BE2C (cell line): ENCODE data around the gene RASA1.

ENCODE experiments used
- DNase-seq: peaks from one replicate; pipeline ENCODE4 v3.0.0-alpha.2; 2020
- H3K27me3 ChIP-seq: fragments of 250-450 bp; sonication (Bioruptor Pico); 2 replicates; pipeline ENCODE4 v1.5.1; 2020; ENCODE audit warnings: mild to moderate bottlenecking
- H3K36me3 ChIP-seq: fragments of 250-450 bp; sonication (Bioruptor Pico); 2 replicates; pipeline ENCODE4 v1.5.1; 2020; ENCODE audit warnings: mild to moderate bottlenecking
- H3K4me1 ChIP-seq: fragments of 250-450 bp; sonication (Bioruptor Pico); 2 replicates; pipeline ENCODE4 v1.5.1; 2020
- H3K4me3 ChIP-seq: 2 replicates; pipeline ENCODE4 v1.5.1; 2011; ENCODE audit warnings: low read depth, low read length
- H3K9me3 ChIP-seq: fragments of 250-450 bp; sonication (Bioruptor Pico); 2 replicates; pipeline ENCODE4 v1.5.1; 2020
- CTCF ChIP-seq: IDR thresholded peaks from 2 replicates; pipeline ENCODE4 v1.5.1; 2012; ENCODE audit warnings: mild to moderate bottlenecking, low read depth, low read length

RASA1 gene

GRCh38 chr5:87393331-87393730, 125.6 kb downstream of the RASA1 start:
- TF ChIP-seq CTCF: no peak
- no peak for DNase-seq
- Histone ChIP-seq H3K4me3 (no peak overlapping the region), H3K9me3 (0 out of 2 replicates have a peak, but pooled peaks cover 1% of the 10 kb centered on the region), H3K36me3 (peaks cover 86% of the 10 kb centered on the region), H3K27me3 (no peaks in the 10 kb centered on the region), H3K4me1 (no peaks in the 10 kb centered on the region)

GRCh38 chr5:87394411-87395165, 126.9 kb downstream of the RASA1 start:
- DNase-seq: no peak
- TF ChIP-seq CTCF: no peak
- H3K36me3 ChIP-seq: peaks cover 86% of the 10 kb centered on the region
- H3K4me1 ChIP-seq: no peaks in the 10 kb centered on the region; the same call in 1 of the 2 replicates
- H3K9me3 ChIP-seq: no peaks in the 10 kb centered on the region
- no peaks in the 10 kb centered on the region for H3K27me3 ChIP-seq
- no peak overlapping the region for H3K4me3 ChIP-seq

GRCh38 chr5:87398981-87399614, 131.4 kb downstream of the RASA1 start:
- Histone ChIP-seq H3K27me3 (no peaks in the 10 kb centered on the region), H3K9me3 (no peaks in the 10 kb centered on the region), H3K36me3 (peaks cover 77% of the 10 kb centered on the region), H3K4me1 (no peaks in the 10 kb centered on the region; the same call in 1 of the 2 replicates), H3K4me3 (no peak overlapping the region)
- DNase-seq: no peak
- no peak for TF ChIP-seq CTCF

GRCh38 chr5:87399720-87400119, 132.0 kb downstream of the RASA1 start:
- Histone ChIP-seq H3K4me3 (no peak overlapping the region), H3K36me3 (peaks cover 76% of the 10 kb centered on the region), H3K27me3 (no peaks in the 10 kb centered on the region), H3K4me1 (no peaks in the 10 kb centered on the region; the same call in 1 of the 2 replicates), H3K9me3 (no peaks in the 10 kb centered on the region)
- no peak for TF ChIP-seq CTCF
- DNase-seq: no peak

- peaks cover 79% of the 10 kb centered on the region for H3K36me3 ChIP-seq
Measured at GRCh38 chr5:87400305-87400899, 132.7 kb downstream of the RASA1 start.

More at GRCh38 chr5:87400305-87400899, 132.7 kb downstream of the RASA1 start:
- no peak for DNase-seq
- Histone ChIP-seq H3K27me3 (no peaks in the 10 kb centered on the region), H3K9me3 (no peaks in the 10 kb centered on the region), H3K4me1 (no peaks in the 10 kb centered on the region; the same call in 1 of the 2 replicates), H3K4me3 (no peak overlapping the region)
- peak; percentile 63 for TF ChIP-seq CTCF
